Colonic mucosa (tissue), 4 donors: ENCODE measurements around the gene STK33. TPM values are rescaled to one million over a fixed set of nuclear protein-coding genes. Genes with fewer than 3 reads are reported as not detected.

Experiments
- DNase-seq: peaks from one replicate; pipeline ENCODE4 v3.0.0-alpha.2; 2020
- H3K27ac ChIP-seq: fragments of 200-600 bp; one replicate; pipeline ENCODE4 v1.8.0; 2021
- H3K27me3 ChIP-seq: fragments of 200-600 bp; one replicate; pipeline ENCODE4 v1.8.0; 2021
- H3K36me3 ChIP-seq: fragments of 200-600 bp; one replicate; pipeline ENCODE4 v1.8.0; 2021
- H3K4me1 ChIP-seq: fragments of 200-600 bp; one replicate; pipeline ENCODE4 v1.8.0; 2021; ENCODE audit warnings: mild to moderate bottlenecking
- H3K4me3 ChIP-seq: fragments of 200-600 bp; one replicate; pipeline ENCODE4 v1.8.0; 2021
- H3K9ac ChIP-seq, 2 donors: one replicate each; pipeline ENCODE4 v1.7.0; 2013; ENCODE audit warnings: control low read depth in 2 of 2, low read depth in 2 of 2, low read length in 2 of 2
- H3K9me3 ChIP-seq: fragments of 200-600 bp; one replicate; pipeline ENCODE4 v1.8.0; 2021
- intact Hi-C: fragments of 100-400 bp; cut with DNase I; formaldehyde crosslinking; loops from one replicate; pipeline ENCODE4 v1.14.1; 2022
- total RNA-seq, 2 donors: library from RNA; stranded (reverse); fragmentation: NEBNext Ultra II Directional in 1 of 2; extraction: Animal tissue kit (Norgen Biotek cat#: 25700) in 1 of 2; gene quantifications; one replicate each; pipeline ENCODE4 v1.2.1, GENCODE V29; 2021
- TF ChIP-seq, protein P1 (sequence below): fragments of 200-600 bp; IDR thresholded peaks from one replicate; pipeline ENCODE4 v1.8.0; 2022; ENCODE audit warnings: antibody characterized with exemption, mild to moderate bottlenecking
- donor health status: healthy.
- donor health status: DM: no; HTN: no; CAD: no.
- donor health status: DM: no; HTN: no; CAD: no.

The STK33 gene
- total RNA-seq, 2 donors from 2014 or later = 3.7 to 4.1 TPM

DNA sequence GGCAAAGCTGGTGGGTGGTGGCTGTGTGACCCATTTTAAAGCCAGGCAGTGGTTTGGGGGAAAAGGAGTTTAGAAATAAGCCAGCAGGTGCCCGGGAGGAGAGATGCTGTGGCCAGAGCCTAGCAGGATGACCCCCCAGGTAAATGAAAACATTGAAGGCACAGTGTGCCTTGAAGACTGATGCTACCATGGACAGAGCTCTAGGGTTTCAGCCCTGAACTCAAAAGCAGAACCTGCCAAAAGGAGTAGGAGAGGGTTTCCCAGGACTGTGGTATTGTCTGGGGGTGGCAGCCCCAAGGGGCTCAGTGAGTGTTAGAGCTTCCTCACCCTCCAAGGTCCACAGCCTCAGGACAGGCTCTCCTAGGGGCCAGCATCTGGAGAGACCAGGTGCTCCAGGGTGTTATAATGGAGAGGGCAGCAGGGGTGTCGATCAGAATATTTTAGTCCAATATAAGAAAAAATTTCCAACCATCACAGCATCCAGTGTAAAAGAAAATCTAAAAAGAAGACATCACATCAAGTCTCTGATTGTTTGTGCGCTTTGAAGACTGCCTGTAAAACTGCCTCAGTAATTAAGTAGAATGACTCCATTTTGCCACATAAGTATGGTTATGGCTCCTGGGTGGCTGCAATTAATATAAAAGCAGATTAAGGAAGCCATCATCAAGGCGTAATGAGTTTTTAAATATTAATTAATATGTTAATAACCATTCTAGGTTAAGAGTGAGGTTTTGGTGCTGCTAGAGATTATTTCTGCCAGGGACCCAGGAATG is 241.7 kb downstream of the STK33 start:
- Histone ChIP-seq H3K27me3 (no peaks in the 10 kb centered on the region), H3K36me3 (no peaks in the 10 kb centered on the region), H3K4me3 (no peak overlapping the region), H3K4me1 (no peaks in the 10 kb centered on the region), H3K9ac (no peak overlapping the region), H3K27ac (no peak overlapping the region), H3K9me3 (no peaks in the 10 kb centered on the region)
- TF ChIP-seq, protein P1, sequence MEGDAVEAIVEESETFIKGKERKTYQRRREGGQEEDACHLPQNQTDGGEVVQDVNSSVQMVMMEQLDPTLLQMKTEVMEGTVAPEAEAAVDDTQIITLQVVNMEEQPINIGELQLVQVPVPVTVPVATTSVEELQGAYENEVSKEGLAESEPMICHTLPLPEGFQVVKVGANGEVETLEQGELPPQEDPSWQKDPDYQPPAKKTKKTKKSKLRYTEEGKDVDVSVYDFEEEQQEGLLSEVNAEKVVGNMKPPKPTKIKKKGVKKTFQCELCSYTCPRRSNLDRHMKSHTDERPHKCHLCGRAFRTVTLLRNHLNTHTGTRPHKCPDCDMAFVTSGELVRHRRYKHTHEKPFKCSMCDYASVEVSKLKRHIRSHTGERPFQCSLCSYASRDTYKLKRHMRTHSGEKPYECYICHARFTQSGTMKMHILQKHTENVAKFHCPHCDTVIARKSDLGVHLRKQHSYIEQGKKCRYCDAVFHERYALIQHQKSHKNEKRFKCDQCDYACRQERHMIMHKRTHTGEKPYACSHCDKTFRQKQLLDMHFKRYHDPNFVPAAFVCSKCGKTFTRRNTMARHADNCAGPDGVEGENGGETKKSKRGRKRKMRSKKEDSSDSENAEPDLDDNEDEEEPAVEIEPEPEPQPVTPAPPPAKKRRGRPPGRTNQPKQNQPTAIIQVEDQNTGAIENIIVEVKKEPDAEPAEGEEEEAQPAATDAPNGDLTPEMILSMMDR = no peak
- no peak for DNase-seq
- intact Hi-C loops = no loop called here

DNA sequence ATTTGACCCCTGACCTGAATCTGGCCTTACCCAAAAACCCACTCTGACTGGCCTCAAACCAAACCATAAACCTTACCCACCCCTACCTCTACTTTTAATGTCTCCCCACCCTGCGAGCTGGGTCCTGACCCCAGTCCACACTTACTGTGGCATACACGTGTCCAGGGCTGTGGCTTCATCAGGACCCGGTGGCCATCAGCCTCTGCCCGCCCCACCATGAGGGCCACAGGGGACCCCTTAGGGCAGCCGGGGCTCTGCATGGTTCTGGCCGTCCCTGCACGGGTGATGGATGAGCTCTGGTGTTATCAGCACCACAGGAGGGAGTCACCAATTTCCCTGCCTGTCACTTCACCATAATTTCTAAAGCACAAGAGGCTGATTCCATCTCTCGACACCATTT is 242.8 kb downstream of the STK33 start:
- Histone ChIP-seq H3K9ac (no peak overlapping the region), H3K36me3 (no peaks in the 10 kb centered on the region), H3K27ac (no peak overlapping the region), H3K9me3 (no peaks in the 10 kb centered on the region), H3K4me1 (no peaks in the 10 kb centered on the region), H3K4me3 (no peak overlapping the region), H3K27me3 (no peaks in the 10 kb centered on the region)
- TF ChIP-seq, protein P1 = no peak
- DNase-seq = no peak
- intact Hi-C loops = no loop called here

DNA sequence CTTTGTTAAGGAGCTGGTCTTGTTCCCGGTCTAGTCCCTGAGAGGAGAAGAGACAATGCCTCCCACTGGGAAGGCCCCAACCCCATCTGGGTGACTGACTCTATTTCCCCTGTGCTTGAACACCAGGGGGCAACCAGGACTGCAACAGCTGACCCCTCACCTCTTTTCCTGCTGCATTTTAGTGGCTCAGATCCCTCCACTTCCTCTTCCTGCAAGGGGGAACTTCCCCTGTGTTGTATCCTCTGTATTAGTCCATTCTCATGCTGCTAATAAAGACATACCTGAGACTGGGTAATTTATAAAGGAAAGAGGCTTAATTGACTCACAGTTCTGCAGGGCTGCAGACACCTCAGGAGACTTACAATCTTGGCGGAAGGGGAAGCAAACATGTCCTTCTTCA is 246.1 kb downstream of the STK33 start:
- no peaks in the 10 kb centered on the region for H3K36me3 ChIP-seq
- H3K27me3 ChIP-seq = no peaks in the 10 kb centered on the region
- H3K27ac ChIP-seq = no peak overlapping the region
- no peaks in the 10 kb centered on the region for H3K9me3 ChIP-seq
- TF ChIP-seq, protein P1 = no peak
- H3K9ac ChIP-seq = no peak overlapping the region
- DNase-seq = no peak
- H3K4me1 ChIP-seq = no peaks in the 10 kb centered on the region
- no peak overlapping the region for H3K4me3 ChIP-seq
- intact Hi-C loops = no loop called here

DNA sequence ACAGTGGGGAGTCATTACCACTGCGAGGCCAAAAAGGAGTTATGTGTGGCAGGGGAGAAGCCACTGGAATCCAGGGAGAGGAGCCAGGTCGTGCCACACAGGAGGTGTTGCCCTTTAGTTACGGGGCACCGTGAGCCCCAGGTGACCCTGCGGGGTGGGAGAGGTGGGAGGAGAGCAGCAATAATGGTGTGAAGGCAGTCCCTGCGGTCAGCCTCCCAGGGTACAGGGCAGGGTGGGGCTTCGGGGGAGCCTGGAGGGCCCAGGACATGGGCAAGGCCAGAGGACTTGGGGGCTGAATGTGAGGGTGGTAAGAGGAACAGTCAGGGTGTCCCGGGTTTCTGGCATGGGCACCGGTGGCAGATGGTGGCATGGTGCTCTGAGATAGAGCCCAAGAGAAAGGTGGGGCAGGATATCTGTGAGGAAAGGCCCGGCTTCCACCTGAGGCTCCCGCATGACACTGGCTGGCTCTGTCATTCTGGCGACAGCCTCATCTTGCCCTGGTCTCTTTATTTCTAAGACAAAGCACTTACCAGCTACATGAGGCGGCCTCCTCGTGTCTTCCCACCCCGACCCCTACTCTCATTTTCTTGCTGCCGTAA is 247.8 kb downstream of the STK33 start:
- intact Hi-C loops = no loop called here
- Histone ChIP-seq H3K4me1 (no peaks in the 10 kb centered on the region), H3K27me3 (no peaks in the 10 kb centered on the region)

DNA sequence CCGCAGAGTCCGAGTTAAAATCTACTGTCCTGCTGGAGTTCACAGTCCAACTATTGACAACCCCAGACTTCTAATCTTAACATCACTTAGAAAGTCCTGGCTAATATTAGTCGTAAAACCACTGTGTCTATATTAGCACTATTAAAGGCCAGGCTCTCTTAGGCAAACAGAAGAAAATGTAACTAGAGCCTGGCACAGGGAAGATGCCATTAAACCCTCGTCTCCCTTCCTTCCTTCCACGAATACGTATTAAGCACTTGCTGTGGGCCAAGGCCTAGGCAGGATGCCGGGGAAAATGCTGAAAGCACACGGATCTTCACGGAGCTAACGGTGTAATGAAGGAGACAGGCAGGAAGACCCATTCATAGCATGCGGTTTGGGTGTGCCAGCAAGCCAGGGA is 248.8 kb downstream of the STK33 start:
- intact Hi-C loops = no loop called here
- Histone ChIP-seq H3K9ac (no peak overlapping the region), H3K4me1 (no peaks in the 10 kb centered on the region), H3K27ac (no peak overlapping the region), H3K27me3 (no peaks in the 10 kb centered on the region), H3K36me3 (no peaks in the 10 kb centered on the region), H3K4me3 (no peak overlapping the region), H3K9me3 (no peaks in the 10 kb centered on the region)
- DNase-seq = no peak
- TF ChIP-seq, protein P1 = no peak

More for the DNA sequence above, 247.8 kb downstream of the STK33 start:
- H3K9ac ChIP-seq = no peak overlapping the region
- H3K9me3 ChIP-seq = no peaks in the 10 kb centered on the region
- H3K27ac ChIP-seq = no peak overlapping the region
- H3K36me3 ChIP-seq = no peaks in the 10 kb centered on the region
- TF ChIP-seq, protein P1 = no peak
- no peak overlapping the region for H3K4me3 ChIP-seq
- DNase-seq = no peak
